ENCODE results near the gene IL27RA. TPM values are rescaled to one million over a fixed set of nuclear protein-coding genes. Genes with fewer than 3 reads are reported as not detected.

IL27RA gene
- total RNA-seq, 1 experiment from 2014 or later, result 13.6 TPM

- no peak overlapping the region for H3K27ac ChIP-seq (ENCODE audit: insufficient read length, low read depth, low read length)
- no peak overlapping the region for H3K4ac ChIP-seq (ENCODE audit: low read depth, low read length)
- H2BK120ac ChIP-seq (ENCODE audit: low read depth, low read length, poor library complexity, severe bottlenecking), result no peak overlapping the region
- Mint-ChIP-seq H3K27me3 (ENCODE audit: low read depth) (peaks cover 17% of the 10 kb centered on the region), H3K27ac (no peak overlapping the region), H3K9me3 (peaks cover 9 to 10% of the 10 kb centered on the region in 2 experiments), H3K4me1 (peaks cover 12% of the 10 kb centered on the region in 2 experiments), H3K4me3 (peak overlapping the region; percentile 78 to 87), H3K36me3 (ENCODE audit: insufficient read depth in 1 of 3, low read depth in 3 of 3) (peaks cover 15 to 36% (median 29%) of the 10 kb centered on the region in 3 experiments; a peak in 6 of 7 replicates)
- no peak overlapping the region for H4K91ac ChIP-seq (ENCODE audit: insufficient read length, low read depth, low read length)
- peaks cover 6% of the 10 kb centered on the region for H3K9me3 ChIP-seq (ENCODE audit: control insufficient read depth, low read depth, low read length)
- H3K23me2 ChIP-seq (ENCODE audit: insufficient read length, low read depth, low read length, poor library complexity, severe bottlenecking), result peaks cover 8% of the 10 kb centered on the region
- no peaks in the 10 kb centered on the region for H3K4me1 ChIP-seq (ENCODE audit: insufficient read depth, low read length)
- H4K8ac ChIP-seq (replicated peaks; ENCODE audit: insufficient read length, low read depth, low read length), result no peak overlapping the region
- H3K56ac ChIP-seq (ENCODE audit: insufficient read length, low read depth, low read length), result no peak overlapping the region
- H2BK20ac ChIP-seq (ENCODE audit: low read depth, low read length, poor library complexity, severe bottlenecking), result no peak overlapping the region
- peak overlapping the region; percentile 40 for H3K4me2 ChIP-seq (ENCODE audit: insufficient read depth, insufficient read length, low read length)
- no CpG with 5 or more reads among the region's 16 CpGs for WGBS (ENCODE audit: extremely low coverage, insufficient read length, low lambda C conversion rate)
- no peak overlapping the region for H2AFZ ChIP-seq (ENCODE audit: low read length)
- H4K20me1 ChIP-seq (ENCODE audit: control insufficient read depth, insufficient read depth, insufficient read length), result no peaks in the 10 kb centered on the region
- no peak overlapping the region for H3K18ac ChIP-seq (ENCODE audit: insufficient read length, low read depth, low read length)
- no peaks in the 10 kb centered on the region for H3K27me3 ChIP-seq (ENCODE audit: insufficient read depth, low read length)
- no peak overlapping the region for H3T11ph ChIP-seq (ENCODE audit: low read length)
- no peak overlapping the region for H2BK15ac ChIP-seq (ENCODE audit: low read depth, low read length)
- no peak overlapping the region for H2AK5ac ChIP-seq (ENCODE audit: insufficient read length, low read length)
- no peak overlapping the region for H4K5ac ChIP-seq (ENCODE audit: insufficient read length, low read depth, low read length)
- no peak for DNase-seq
- no peaks in the 10 kb centered on the region for H3K79me2 ChIP-seq (ENCODE audit: insufficient read depth, low read length)
- H3K14ac ChIP-seq (ENCODE audit: insufficient read depth, low read length), result no peak overlapping the region
- H3K79me1 ChIP-seq (ENCODE audit: insufficient read depth, low read depth, low read length, poor library complexity, severe bottlenecking), result no peaks in the 10 kb centered on the region
- TF ChIP-seq CTCF (conservative IDR thresholded peaks at IDR 0.05), result peak; percentile 55
- H3K9ac ChIP-seq (ENCODE audit: extremely low read depth, insufficient read length, low read length), result no peak overlapping the region
- H2BK12ac ChIP-seq (ENCODE audit: insufficient read length, low read depth, low read length), result no peak overlapping the region
- no peak overlapping the region for H2BK5ac ChIP-seq (ENCODE audit: insufficient read length, low read length)
- H3K23ac ChIP-seq (ENCODE audit: insufficient read length, low read depth, low read length), result no peak overlapping the region
Observed at GRCh38 chr19:14089412-14089661, 57.8 kb downstream of the IL27RA start.
